ENCODE measurements around the gene MPEG1.

Gene MPEG1

GRCh38 chr11:59212744-59213631, at the start of gene MPEG1:
Gene MPEG1 (minus strand): TSS chr11:59212927. CDS start chr11:59212865, 62 bp downstream.
- no peaks in the 10 kb centered on the region for H3K9me3 ChIP-seq (ENCODE audit: control insufficient read depth, insufficient read depth, low read length)
- no peaks in the 10 kb centered on the region for H3K4me1 ChIP-seq (ENCODE audit: insufficient read depth, low read length)
- H3K9ac ChIP-seq (ENCODE audit: low read depth, low read length) = no peak within 1 kb of the TSS
- H3K36me3 ChIP-seq (ENCODE audit: insufficient read depth, low read length) = no peaks in the 10 kb centered on the region

GRCh38 chr11:59262177-59262818, 49.6 kb upstream of the MPEG1 start:
- H3K9ac ChIP-seq (ENCODE audit: low read depth, low read length) = no peak overlapping the region
- no peaks in the 10 kb centered on the region for H3K9me3 ChIP-seq (ENCODE audit: control insufficient read depth, insufficient read depth, low read length)
- no peaks in the 10 kb centered on the region for H3K4me1 ChIP-seq (ENCODE audit: insufficient read depth, low read length)
- no peaks in the 10 kb centered on the region for H3K36me3 ChIP-seq (ENCODE audit: insufficient read depth, low read length)

- Histone ChIP-seq H3K9ac (ENCODE audit: low read depth, low read length) (no peak overlapping the region), H3K36me3 (ENCODE audit: insufficient read depth, low read length) (no peaks in the 10 kb centered on the region), H3K9me3 (ENCODE audit: control insufficient read depth, insufficient read depth, low read length) (no peaks in the 10 kb centered on the region), H3K4me1 (ENCODE audit: insufficient read depth, low read length) (no peaks in the 10 kb centered on the region)
Measured at GRCh38 chr11:59261150-59261549, 48.4 kb upstream of the MPEG1 start.

GRCh38 chr11:59259867-59260475, 47.2 kb upstream of the MPEG1 start:
- H3K9ac ChIP-seq (ENCODE audit: low read depth, low read length) = no peak overlapping the region

GRCh38 chr11:59259047-59259446, 46.3 kb upstream of the MPEG1 start:
- H3K4me1 ChIP-seq (ENCODE audit: insufficient read depth, low read length) = no peaks in the 10 kb centered on the region
- no peaks in the 10 kb centered on the region for H3K9me3 ChIP-seq (ENCODE audit: control insufficient read depth, insufficient read depth, low read length)
- H3K9ac ChIP-seq (ENCODE audit: low read depth, low read length) = no peak overlapping the region
- no peaks in the 10 kb centered on the region for H3K36me3 ChIP-seq (ENCODE audit: insufficient read depth, low read length)

More at GRCh38 chr11:59259867-59260475, 47.2 kb upstream of the MPEG1 start:
- Histone ChIP-seq H3K4me1 (ENCODE audit: insufficient read depth, low read length) (no peaks in the 10 kb centered on the region), H3K9me3 (ENCODE audit: control insufficient read depth, insufficient read depth, low read length) (no peaks in the 10 kb centered on the region), H3K36me3 (ENCODE audit: insufficient read depth, low read length) (no peaks in the 10 kb centered on the region)

GRCh38 chr11:59255281-59255680, 42.6 kb upstream of the MPEG1 start:
- H3K9me3 ChIP-seq (ENCODE audit: control insufficient read depth, insufficient read depth, low read length) = no peaks in the 10 kb centered on the region
- no peaks in the 10 kb centered on the region for H3K4me1 ChIP-seq (ENCODE audit: insufficient read depth, low read length)
- no peak overlapping the region for H3K9ac ChIP-seq (ENCODE audit: low read depth, low read length)
- H3K36me3 ChIP-seq (ENCODE audit: insufficient read depth, low read length) = no peaks in the 10 kb centered on the region

- no peaks in the 10 kb centered on the region for H3K4me1 ChIP-seq (ENCODE audit: insufficient read depth, low read length)
- H3K9ac ChIP-seq (ENCODE audit: low read depth, low read length) = no peak overlapping the region
- H3K36me3 ChIP-seq (ENCODE audit: insufficient read depth, low read length) = no peaks in the 10 kb centered on the region
- H3K9me3 ChIP-seq (ENCODE audit: control insufficient read depth, insufficient read depth, low read length) = no peaks in the 10 kb centered on the region
Measured at GRCh38 chr11:59254286-59254685, 41.6 kb upstream of the MPEG1 start.

- no peaks in the 10 kb centered on the region for H3K9me3 ChIP-seq (ENCODE audit: control insufficient read depth, insufficient read depth, low read length)
- H3K9ac ChIP-seq (ENCODE audit: low read depth, low read length) = no peak overlapping the region
- no peaks in the 10 kb centered on the region for H3K36me3 ChIP-seq (ENCODE audit: insufficient read depth, low read length)
- H3K4me1 ChIP-seq (ENCODE audit: insufficient read depth, low read length) = no peaks in the 10 kb centered on the region
Measured at GRCh38 chr11:59253001-59253400, 40.3 kb upstream of the MPEG1 start.

GRCh38 chr11:59249535-59249934, 36.8 kb upstream of the MPEG1 start:
- no peaks in the 10 kb centered on the region for H3K36me3 ChIP-seq (ENCODE audit: insufficient read depth, low read length)
- H3K9ac ChIP-seq (ENCODE audit: low read depth, low read length) = no peak overlapping the region
- no peaks in the 10 kb centered on the region; the same call in 1 of the 2 replicates for H3K9me3 ChIP-seq (ENCODE audit: control insufficient read depth, insufficient read depth, low read length)
- no peaks in the 10 kb centered on the region for H3K4me1 ChIP-seq (ENCODE audit: insufficient read depth, low read length)

- Histone ChIP-seq H3K36me3 (ENCODE audit: insufficient read depth, low read length) (no peaks in the 10 kb centered on the region), H3K9me3 (ENCODE audit: control insufficient read depth, insufficient read depth, low read length) (no peaks in the 10 kb centered on the region; the same call in 1 of the 2 replicates), H3K9ac (ENCODE audit: low read depth, low read length) (no peak overlapping the region), H3K4me1 (ENCODE audit: insufficient read depth, low read length) (no peaks in the 10 kb centered on the region)
Measured at GRCh38 chr11:59247531-59248227, 35.0 kb upstream of the MPEG1 start.

- Histone ChIP-seq H3K4me1 (ENCODE audit: insufficient read depth, low read length) (no peaks in the 10 kb centered on the region), H3K36me3 (ENCODE audit: insufficient read depth, low read length) (no peaks in the 10 kb centered on the region), H3K9ac (ENCODE audit: low read depth, low read length) (no peak overlapping the region), H3K9me3 (ENCODE audit: control insufficient read depth, insufficient read depth, low read length) (no peaks in the 10 kb centered on the region; the same call in 1 of the 2 replicates)
Measured at GRCh38 chr11:59243633-59244032, 30.9 kb upstream of the MPEG1 start.

- Histone ChIP-seq H3K4me1 (ENCODE audit: insufficient read depth, low read length) (no peaks in the 10 kb centered on the region), H3K9me3 (ENCODE audit: control insufficient read depth, insufficient read depth, low read length) (no peaks in the 10 kb centered on the region; the same call in 1 of the 2 replicates), H3K9ac (ENCODE audit: low read depth, low read length) (no peak overlapping the region), H3K36me3 (ENCODE audit: insufficient read depth, low read length) (no peaks in the 10 kb centered on the region)
Measured at GRCh38 chr11:59240322-59240721, 27.6 kb upstream of the MPEG1 start.

- no peak overlapping the region for H3K9ac ChIP-seq (ENCODE audit: low read depth, low read length)
- no peaks in the 10 kb centered on the region for H3K9me3 ChIP-seq (ENCODE audit: control insufficient read depth, insufficient read depth, low read length)
- no peaks in the 10 kb centered on the region for H3K36me3 ChIP-seq (ENCODE audit: insufficient read depth, low read length)
- H3K4me1 ChIP-seq (ENCODE audit: insufficient read depth, low read length) = no peaks in the 10 kb centered on the region
Measured at GRCh38 chr11:59226396-59226795, 13.7 kb upstream of the MPEG1 start.

- H3K9me3 ChIP-seq (ENCODE audit: control insufficient read depth, insufficient read depth, low read length) = no peaks in the 10 kb centered on the region
- no peaks in the 10 kb centered on the region for H3K36me3 ChIP-seq (ENCODE audit: insufficient read depth, low read length)
- H3K4me1 ChIP-seq (ENCODE audit: insufficient read depth, low read length) = no peaks in the 10 kb centered on the region
- no peak overlapping the region for H3K9ac ChIP-seq (ENCODE audit: low read depth, low read length)
Measured at GRCh38 chr11:59225017-59225416, 12.3 kb upstream of the MPEG1 start.
